ENCODE results near the gene HBB. TPM values are rescaled to one million over a fixed set of nuclear protein-coding genes. Genes with fewer than 3 reads are reported as not detected.

HBB gene
- polyA plus RNA-seq, 10 donors: 173 to 2,168 (median 503) TPM

Other genes with a start within 250 kb of the HBB start
- not detected for gene OR51L1, start 232.2 kb downstream of the HBB start, polyA plus RNA-seq (ENCODE audit: insufficient read length in 10 of 10)
- gene OR52J3, start 180.5 kb downstream of the HBB start, polyA plus RNA-seq (ENCODE audit: insufficient read length in 10 of 10): not detected
- gene OR52E2, start 167.4 kb downstream of the HBB start, polyA plus RNA-seq (ENCODE audit: insufficient read length in 10 of 10): not detected
- gene OR52E1, start 157.5 kb downstream of the HBB start, polyA plus RNA-seq (ENCODE audit: insufficient read length in 10 of 10): not detected
- gene OR52A5, start 88.7 kb downstream of the HBB start, polyA plus RNA-seq (ENCODE audit: insufficient read length in 10 of 10): not detected
- gene OR52A1, start 72.3 kb downstream of the HBB start, polyA plus RNA-seq (ENCODE audit: insufficient read length in 10 of 10): under 1 TPM in 4 of 10 donors, not detected in 6; 0.03 to 0.05 (median 0.03) TPM
- gene OR51V1, start 26.4 kb downstream of the HBB start, polyA plus RNA-seq (ENCODE audit: insufficient read length in 10 of 10): not detected
- gene HBD, start 7.4 kb upstream of the HBB start, polyA plus RNA-seq (ENCODE audit: insufficient read length in 10 of 10): 1 to 10 TPM in 3 of 10 donors, under 1 TPM in 4, not detected in 3; 0.25 to 1.9 (median 0.86) TPM
- gene HBG1, start 22.8 kb upstream of the HBB start, polyA plus RNA-seq (ENCODE audit: insufficient read length in 10 of 10): 1,000 to 10,000 TPM in 2 of 10 donors, 10 to 100 TPM in 4, 1 to 10 TPM in 4; 3.6 to 4,554 (median 26.1) TPM
- gene HBG2, start 27.7 kb upstream of the HBB start, polyA plus RNA-seq (ENCODE audit: insufficient read length in 10 of 10): over 10,000 TPM in 4 of 10 donors, 1,000 to 10,000 TPM in 6; 2,782 to 38,425 (median 6,490) TPM
- gene HBE1, start 42.9 kb upstream of the HBB start, polyA plus RNA-seq (ENCODE audit: insufficient read length in 10 of 10): 100 to 1,000 TPM in 1 of 10 donors, 10 to 100 TPM in 6, 1 to 10 TPM in 3; 6.6 to 110 (median 23.6) TPM
- not detected for gene OR51B4, start 74.9 kb upstream of the HBB start, polyA plus RNA-seq (ENCODE audit: insufficient read length in 10 of 10)
- gene OR51B2, start 97.2 kb upstream of the HBB start, polyA plus RNA-seq (ENCODE audit: insufficient read length in 10 of 10): not detected
- under 1 TPM in 1 of 10 donors, not detected in 9; 0.15 TPM for gene OR51B5, start 116.5 kb upstream of the HBB start, polyA plus RNA-seq (ENCODE audit: insufficient read length in 10 of 10)
- not detected for gene OR51B6, start 124.4 kb upstream of the HBB start, polyA plus RNA-seq (ENCODE audit: insufficient read length in 10 of 10)
- not detected for gene OR51M1, start 156.7 kb upstream of the HBB start, polyA plus RNA-seq (ENCODE audit: insufficient read length in 10 of 10)
- not detected for gene OR51Q1, start 195.0 kb upstream of the HBB start, polyA plus RNA-seq (ENCODE audit: insufficient read length in 10 of 10)
- not detected for gene OR51I1, start 214.4 kb upstream of the HBB start, polyA plus RNA-seq (ENCODE audit: insufficient read length in 10 of 10)
- not detected for gene OR51I2, start 222.3 kb upstream of the HBB start, polyA plus RNA-seq (ENCODE audit: insufficient read length in 10 of 10)

Data from muscle of back (tissue), 10 donors.